ENCODE data around the gene SCAPER. TPM values are rescaled to one million over a fixed set of nuclear protein-coding genes. Genes with fewer than 3 reads are reported as not detected.

The SCAPER gene
- total and polyA plus RNA-seq, 10 of the 15 experiments (the other 5 are each of a cell fraction or from before 2014, with no cell fraction given) = 1.0 to 7.7 (median 3.9) TPM

DNA sequence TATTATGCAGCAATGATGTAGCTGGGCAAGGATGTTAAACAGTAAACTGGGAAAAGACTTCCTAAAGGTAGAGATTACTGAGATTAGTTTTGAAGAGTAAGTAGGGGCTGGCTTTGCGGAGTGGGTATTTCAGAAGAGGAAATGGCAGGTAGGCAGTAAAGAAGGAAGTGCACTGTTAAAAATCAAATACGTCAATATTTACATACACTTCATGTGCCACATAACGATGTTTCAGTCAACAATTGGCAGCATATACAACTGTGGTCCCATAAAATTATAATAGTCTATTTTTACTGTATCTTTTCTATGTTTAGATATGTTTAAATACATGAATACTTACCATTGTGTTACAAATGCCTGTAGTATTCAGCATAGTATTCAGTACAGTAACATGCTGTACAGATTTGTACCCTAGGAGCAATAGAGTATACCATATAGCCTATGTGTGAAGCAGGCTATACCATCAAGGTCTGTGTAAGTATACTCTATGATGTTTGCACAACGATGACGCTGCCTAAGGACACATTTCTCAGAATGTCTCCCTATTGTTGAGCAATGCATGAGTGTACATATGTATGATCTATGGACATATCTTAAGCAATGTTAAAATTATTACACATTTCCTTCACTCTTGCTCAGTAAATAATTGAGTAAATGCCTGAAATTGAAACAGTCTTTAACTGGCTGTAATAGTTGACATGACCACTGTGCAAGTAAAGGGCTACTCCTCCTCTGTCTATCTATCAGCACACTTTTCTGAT, 371.9 kb downstream of the SCAPER start:
- H3K9me3 ChIP-seq (replicated peaks; ENCODE audit: control insufficient read depth, insufficient read depth, low read length) = no peaks in the 10 kb centered on the region
- no TSS peak for BruUV-seq (replicated peaks)
- ATAC-seq (no peak), FAIRE-seq (no peak), DNase-seq (ENCODE audit: low read depth, low spot score) (no peak)
- no peak overlapping the region for H2AFZ ChIP-seq (ENCODE audit: control insufficient read depth, low read depth, low read length)
- H3K27ac ChIP-seq (ENCODE audit: control insufficient read depth, insufficient read depth) = no peak overlapping the region
- no peak overlapping the region for H3K4me3 ChIP-seq
- ChIA-PET POLR2A (no interaction called here), CTCF (no interaction called here), RAD21 (ENCODE audit: unreplicated experiment) (no interaction called here), SMC1A (ENCODE audit: uncharacterized antibody, unreplicated experiment) (no interaction called here)
- no peak for TF ChIP-seq ESRRA (IDR thresholded peaks at IDR 0.05; ENCODE audit: low read length)
- TF ChIP-seq ZSCAN29 (IDR thresholded peaks at IDR 0.05) = no peak
- no peak for TF ChIP-seq KAT2A (conservative IDR thresholded peaks at IDR 0.05; ENCODE audit: control insufficient read depth, low read depth, low read length)
- TF ChIP-seq ZNF622 (IDR thresholded peaks at IDR 0.05) = no peak
- H3K4me2 ChIP-seq (ENCODE audit: control insufficient read depth, insufficient read depth) = no peak overlapping the region
- in situ Hi-C loops (cut with MboI) (no loop called here), intact Hi-C loops (cut with micrococcal nuclease; ENCODE audit: unreplicated experiment) (no loop called here)
- no peaks in the 10 kb centered on the region for H4K20me1 ChIP-seq (ENCODE audit: control insufficient read depth, insufficient read depth)
- H3K4me1 ChIP-seq (ENCODE audit: control insufficient read depth, insufficient read depth, low read length) = no peaks in the 10 kb centered on the region
- no peak overlapping the region for H3K9ac ChIP-seq (ENCODE audit: control insufficient read depth, insufficient read depth, low read length)
- H3K36me3 ChIP-seq (ENCODE audit: control insufficient read depth in 2 of 2, insufficient read depth in 2 of 2, low read length in 1 of 2) = no peaks in the 10 kb centered on the region
- H3K27me3 ChIP-seq (replicated peaks in 1 of 2; ENCODE audit: control insufficient read depth in 2 of 2, insufficient read depth in 2 of 2, low read length in 1 of 2) = no peaks in the 10 kb centered on the region
- no peaks in the 10 kb centered on the region for H3K79me2 ChIP-seq (ENCODE audit: control insufficient read depth, insufficient read depth, low read length)
- WGBS (ENCODE audit: insufficient coverage, insufficient replicate concordance, low lambda C conversion rate, missing lambda C conversion rate) = 62% methylated on average over 5 of the region's 5 CpGs

- in situ Hi-C loops (cut with MboI) (no loop called here), intact Hi-C loops (cut with micrococcal nuclease; ENCODE audit: unreplicated experiment) (no loop called here)
- WGBS (ENCODE audit: insufficient coverage, insufficient replicate concordance, low lambda C conversion rate, missing lambda C conversion rate) = 100% methylated on average over 3 of the region's 3 CpGs
- no peak overlapping the region for H3K27ac ChIP-seq (ENCODE audit: control insufficient read depth, insufficient read depth)
- H3K9ac ChIP-seq (ENCODE audit: control insufficient read depth, insufficient read depth, low read length) = no peak overlapping the region
- no peaks in the 10 kb centered on the region for H3K27me3 ChIP-seq (replicated peaks in 1 of 2; ENCODE audit: control insufficient read depth in 2 of 2, insufficient read depth in 2 of 2, low read length in 1 of 2)
- H3K79me2 ChIP-seq (ENCODE audit: control insufficient read depth, insufficient read depth, low read length) = no peaks in the 10 kb centered on the region
- ChIA-PET POLR2A (no interaction called here), SMC1A (ENCODE audit: uncharacterized antibody, unreplicated experiment) (interaction anchor here (0.8 to 1.1 kb wide), 2 partner anchors 12 to 331 kb away, joined by 3 read pairs; no protein-coding TSS in a partner anchor), RAD21 (ENCODE audit: unreplicated experiment) (no interaction called here), CTCF (no interaction called here)
- H3K4me2 ChIP-seq (ENCODE audit: control insufficient read depth, insufficient read depth) = no peak overlapping the region
- H3K36me3 ChIP-seq (ENCODE audit: control insufficient read depth in 2 of 2, insufficient read depth in 2 of 2, low read length in 1 of 2) = no peaks in the 10 kb centered on the region
- no peaks in the 10 kb centered on the region for H3K9me3 ChIP-seq (replicated peaks; ENCODE audit: control insufficient read depth, insufficient read depth, low read length)
- no peaks in the 10 kb centered on the region for H4K20me1 ChIP-seq (ENCODE audit: control insufficient read depth, insufficient read depth)
- no TSS peak for BruUV-seq (replicated peaks)
- no peaks in the 10 kb centered on the region for H3K4me1 ChIP-seq (ENCODE audit: control insufficient read depth, insufficient read depth, low read length)
- no peak overlapping the region for H3K4me3 ChIP-seq
- DNase-seq (ENCODE audit: low read depth, low spot score) (no peak), FAIRE-seq (no peak), ATAC-seq (no peak)
- H2AFZ ChIP-seq (ENCODE audit: control insufficient read depth, low read depth, low read length) = no peak overlapping the region
- no peak for TF ChIP-seq ZSCAN29 (IDR thresholded peaks at IDR 0.05)
- no peak for TF ChIP-seq TCF12 (IDR thresholded peaks at IDR 0.05; ENCODE audit: low read depth, low read length)
- TF ChIP-seq NBN (IDR thresholded peaks at IDR 0.05) = no peak
- TF ChIP-seq NKRF (conservative IDR thresholded peaks at IDR 0.05) = no peak
- TF ChIP-seq EZH2 (IDR thresholded peaks at IDR 0.05; ENCODE audit: borderline replicate concordance, control insufficient read depth, low read depth, low read length) = no peak
- TF ChIP-seq RAD21 (IDR thresholded peaks at IDR 0.05; ENCODE audit: insufficient read depth, low read depth, low read length) = no peak
- no peak for TF ChIP-seq CHD1 (IDR thresholded peaks at IDR 0.05; ENCODE audit: low read depth, low read length)
- no peak for TF ChIP-seq KDM1A (IDR thresholded peaks at IDR 0.05; ENCODE audit: borderline replicate concordance)
- no peak for TF ChIP-seq POU2F2 (IDR thresholded peaks at IDR 0.05; ENCODE audit: borderline replicate concordance, low read depth, low read length)
- TF ChIP-seq MYC (IDR thresholded peaks at IDR 0.05; ENCODE audit: insufficient read depth, insufficient read length, insufficient replicate concordance, low read length, severe bottlenecking) = no peak
- TF ChIP-seq FOXM1 (IDR thresholded peaks at IDR 0.05; ENCODE audit: low read depth, low read length) = no peak
- TF ChIP-seq JUND (IDR thresholded peaks at IDR 0.05; ENCODE audit: low read depth, low read length) = no peak
- TF ChIP-seq, protein P1, sequence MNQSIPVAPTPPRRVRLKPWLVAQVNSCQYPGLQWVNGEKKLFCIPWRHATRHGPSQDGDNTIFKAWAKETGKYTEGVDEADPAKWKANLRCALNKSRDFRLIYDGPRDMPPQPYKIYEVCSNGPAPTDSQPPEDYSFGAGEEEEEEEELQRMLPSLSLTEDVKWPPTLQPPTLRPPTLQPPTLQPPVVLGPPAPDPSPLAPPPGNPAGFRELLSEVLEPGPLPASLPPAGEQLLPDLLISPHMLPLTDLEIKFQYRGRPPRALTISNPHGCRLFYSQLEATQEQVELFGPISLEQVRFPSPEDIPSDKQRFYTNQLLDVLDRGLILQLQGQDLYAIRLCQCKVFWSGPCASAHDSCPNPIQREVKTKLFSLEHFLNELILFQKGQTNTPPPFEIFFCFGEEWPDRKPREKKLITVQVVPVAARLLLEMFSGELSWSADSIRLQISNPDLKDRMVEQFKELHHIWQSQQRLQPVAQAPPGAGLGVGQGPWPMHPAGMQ (IDR thresholded peaks at IDR 0.05; ENCODE audit: borderline replicate concordance) = no peak
These were observed 375.2 kb downstream of the SCAPER start for GRCh38 chr15:76529911-76530310.

Data from GM12878 (cell line).